ENCODE measurements around the gene DPY30.

The DPY30 gene

GRCh38 chr2:31992934-31993333, 46.7 kb downstream of the DPY30 start:
- Histone ChIP-seq H3K27ac (ENCODE audit: low read depth, low read length, poor library complexity, severe bottlenecking) (no peak overlapping the region), H3F3A (ENCODE audit: insufficient read depth, low read length) (no peaks in the 10 kb centered on the region), H3K9me2 (ENCODE audit: low read depth, low read length) (no peaks in the 10 kb centered on the region), H3K79me2 (ENCODE audit: insufficient read depth, low read length) (peaks cover 97% of the 10 kb centered on the region), H3K4me3 (ENCODE audit: low read depth, low read length, poor library complexity, severe bottlenecking) (no peak overlapping the region), H3K9ac (ENCODE audit: low read length) (no peak overlapping the region), H3K36me3 (ENCODE audit: insufficient read depth, low read length) (no peaks in the 10 kb centered on the region), H3K4me1 (ENCODE audit: insufficient read depth, low read length, severe bottlenecking) (peaks cover 15% of the 10 kb centered on the region), H3K27me3 (ENCODE audit: insufficient read depth, low read length) (no peaks in the 10 kb centered on the region), H3K4me2 (ENCODE audit: low read length) (no peak overlapping the region), H3K9me3 (ENCODE audit: low read length) (no peaks in the 10 kb centered on the region), H2AFZ (ENCODE audit: low read length) (no peak overlapping the region), H4K20me1 (ENCODE audit: insufficient read depth, low read length) (no peaks in the 10 kb centered on the region)
- TF ChIP-seq, protein P1, sequence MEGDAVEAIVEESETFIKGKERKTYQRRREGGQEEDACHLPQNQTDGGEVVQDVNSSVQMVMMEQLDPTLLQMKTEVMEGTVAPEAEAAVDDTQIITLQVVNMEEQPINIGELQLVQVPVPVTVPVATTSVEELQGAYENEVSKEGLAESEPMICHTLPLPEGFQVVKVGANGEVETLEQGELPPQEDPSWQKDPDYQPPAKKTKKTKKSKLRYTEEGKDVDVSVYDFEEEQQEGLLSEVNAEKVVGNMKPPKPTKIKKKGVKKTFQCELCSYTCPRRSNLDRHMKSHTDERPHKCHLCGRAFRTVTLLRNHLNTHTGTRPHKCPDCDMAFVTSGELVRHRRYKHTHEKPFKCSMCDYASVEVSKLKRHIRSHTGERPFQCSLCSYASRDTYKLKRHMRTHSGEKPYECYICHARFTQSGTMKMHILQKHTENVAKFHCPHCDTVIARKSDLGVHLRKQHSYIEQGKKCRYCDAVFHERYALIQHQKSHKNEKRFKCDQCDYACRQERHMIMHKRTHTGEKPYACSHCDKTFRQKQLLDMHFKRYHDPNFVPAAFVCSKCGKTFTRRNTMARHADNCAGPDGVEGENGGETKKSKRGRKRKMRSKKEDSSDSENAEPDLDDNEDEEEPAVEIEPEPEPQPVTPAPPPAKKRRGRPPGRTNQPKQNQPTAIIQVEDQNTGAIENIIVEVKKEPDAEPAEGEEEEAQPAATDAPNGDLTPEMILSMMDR (IDR thresholded peaks at IDR 0.05; ENCODE audit: low read length): no peak
- no peak for TF ChIP-seq EZH2 (IDR thresholded peaks at IDR 0.05; ENCODE audit: borderline replicate concordance, low read length)

DNA sequence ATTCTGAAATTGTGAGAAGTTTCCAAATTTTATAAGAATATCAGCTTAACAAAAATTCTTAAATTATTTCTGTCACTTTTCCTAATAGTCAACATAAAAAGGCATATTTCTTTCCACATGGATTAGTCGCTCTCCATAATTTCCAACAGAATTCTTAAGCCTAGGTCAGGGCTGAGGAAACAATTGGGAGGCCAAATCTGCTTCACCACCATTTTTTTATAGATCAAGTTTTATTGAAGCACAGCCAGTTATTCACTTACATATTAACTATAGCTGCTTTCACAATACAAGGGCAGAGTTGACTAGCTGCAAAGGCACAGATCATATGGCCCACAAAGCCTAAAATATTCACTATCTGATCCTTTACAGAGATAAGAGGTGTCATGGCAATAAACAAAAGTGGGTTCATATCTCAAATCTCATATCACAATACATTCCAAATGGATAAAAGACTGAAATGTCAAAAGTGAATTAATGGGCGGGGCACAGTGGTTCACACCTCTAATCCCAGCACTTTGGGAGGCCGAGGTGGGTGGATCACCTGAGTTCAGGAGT, 47.5 kb downstream of the DPY30 start:
- Histone ChIP-seq H3K9ac (ENCODE audit: low read length) (no peak overlapping the region), H3K79me2 (ENCODE audit: insufficient read depth, low read length) (peaks cover 97% of the 10 kb centered on the region), H3K36me3 (ENCODE audit: insufficient read depth, low read length) (no peaks in the 10 kb centered on the region), H4K20me1 (ENCODE audit: insufficient read depth, low read length) (no peaks in the 10 kb centered on the region), H3K9me2 (ENCODE audit: low read depth, low read length) (no peaks in the 10 kb centered on the region), H3K4me2 (ENCODE audit: low read length) (no peak overlapping the region), H2AFZ (ENCODE audit: low read length) (no peak overlapping the region), H3K9me3 (ENCODE audit: low read length) (no peaks in the 10 kb centered on the region), H3K27ac (ENCODE audit: low read depth, low read length, poor library complexity, severe bottlenecking) (no peak overlapping the region), H3F3A (ENCODE audit: insufficient read depth, low read length) (no peaks in the 10 kb centered on the region), H3K4me3 (ENCODE audit: low read depth, low read length, poor library complexity, severe bottlenecking) (no peak overlapping the region), H3K4me1 (ENCODE audit: insufficient read depth, low read length, severe bottlenecking) (peaks cover 7% of the 10 kb centered on the region), H3K27me3 (ENCODE audit: insufficient read depth, low read length) (no peaks in the 10 kb centered on the region)
- TF ChIP-seq, protein P1 (IDR thresholded peaks at IDR 0.05; ENCODE audit: low read length): no peak
- TF ChIP-seq EZH2 (IDR thresholded peaks at IDR 0.05; ENCODE audit: borderline replicate concordance, low read length): no peak

GRCh38 chr2:31989946-31990345, 49.7 kb downstream of the DPY30 start:
- Histone ChIP-seq H3K9me3 (ENCODE audit: low read length) (no peaks in the 10 kb centered on the region), H3K27ac (ENCODE audit: low read depth, low read length, poor library complexity, severe bottlenecking) (no peak overlapping the region), H2AFZ (ENCODE audit: low read length) (no peak overlapping the region), H3K27me3 (ENCODE audit: insufficient read depth, low read length) (no peaks in the 10 kb centered on the region), H3K4me3 (ENCODE audit: low read depth, low read length, poor library complexity, severe bottlenecking) (no peak overlapping the region), H3K4me2 (ENCODE audit: low read length) (no peak overlapping the region), H3K36me3 (ENCODE audit: insufficient read depth, low read length) (no peaks in the 10 kb centered on the region), H3K4me1 (ENCODE audit: insufficient read depth, low read length, severe bottlenecking) (no peaks in the 10 kb centered on the region), H4K20me1 (ENCODE audit: insufficient read depth, low read length) (no peaks in the 10 kb centered on the region), H3K9me2 (ENCODE audit: low read depth, low read length) (no peaks in the 10 kb centered on the region), H3K79me2 (ENCODE audit: insufficient read depth, low read length) (peaks cover 95% of the 10 kb centered on the region), H3F3A (ENCODE audit: insufficient read depth, low read length) (no peaks in the 10 kb centered on the region), H3K9ac (ENCODE audit: low read length) (no peak overlapping the region)
- no peak for TF ChIP-seq EZH2 (IDR thresholded peaks at IDR 0.05; ENCODE audit: borderline replicate concordance, low read length)
- TF ChIP-seq, protein P1 (IDR thresholded peaks at IDR 0.05; ENCODE audit: low read length): no peak
